DND-41 (cell line): ENCODE data around the gene SEMA3E.

Experiments used
- EZH2 ChIP-seq: IDR thresholded peaks from 3 replicates; pipeline ENCODE4 v1.6.1; 2012; ENCODE audit warnings: borderline replicate concordance, low read depth, mild to moderate bottlenecking, moderate library complexity, low read length, inconsistent platforms; ENCODE audit not compliant: severe bottlenecking
- TF ChIP-seq, protein P1 (sequence below): IDR thresholded peaks from 2 replicates; pipeline ENCODE4 v1.5.1; 2012; ENCODE audit warnings: borderline replicate concordance, low read length, moderate library complexity, mild to moderate bottlenecking; ENCODE audit not compliant: poor library complexity, severe bottlenecking; ENCODE audit errors: extremely low read depth

DNA sequence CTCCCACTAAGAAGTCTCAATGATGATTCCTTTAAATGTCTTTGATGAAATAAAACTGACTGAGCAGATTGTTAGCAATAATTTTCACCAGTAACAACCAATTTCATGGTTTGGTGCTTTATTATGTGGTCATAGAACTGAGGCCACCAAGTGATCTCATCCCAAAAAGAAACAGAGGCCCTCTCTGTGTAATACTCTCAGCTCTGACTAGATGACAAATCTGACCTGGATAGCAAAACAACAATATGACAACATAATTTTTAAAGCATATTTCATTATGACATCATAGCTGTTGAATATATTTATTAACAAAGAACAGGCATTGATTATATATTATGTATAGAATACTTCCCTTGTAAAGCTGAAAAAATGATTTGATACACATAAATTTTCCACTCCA is 5.9 kb downstream of the SEMA3E start:
- TF ChIP-seq, protein P1, sequence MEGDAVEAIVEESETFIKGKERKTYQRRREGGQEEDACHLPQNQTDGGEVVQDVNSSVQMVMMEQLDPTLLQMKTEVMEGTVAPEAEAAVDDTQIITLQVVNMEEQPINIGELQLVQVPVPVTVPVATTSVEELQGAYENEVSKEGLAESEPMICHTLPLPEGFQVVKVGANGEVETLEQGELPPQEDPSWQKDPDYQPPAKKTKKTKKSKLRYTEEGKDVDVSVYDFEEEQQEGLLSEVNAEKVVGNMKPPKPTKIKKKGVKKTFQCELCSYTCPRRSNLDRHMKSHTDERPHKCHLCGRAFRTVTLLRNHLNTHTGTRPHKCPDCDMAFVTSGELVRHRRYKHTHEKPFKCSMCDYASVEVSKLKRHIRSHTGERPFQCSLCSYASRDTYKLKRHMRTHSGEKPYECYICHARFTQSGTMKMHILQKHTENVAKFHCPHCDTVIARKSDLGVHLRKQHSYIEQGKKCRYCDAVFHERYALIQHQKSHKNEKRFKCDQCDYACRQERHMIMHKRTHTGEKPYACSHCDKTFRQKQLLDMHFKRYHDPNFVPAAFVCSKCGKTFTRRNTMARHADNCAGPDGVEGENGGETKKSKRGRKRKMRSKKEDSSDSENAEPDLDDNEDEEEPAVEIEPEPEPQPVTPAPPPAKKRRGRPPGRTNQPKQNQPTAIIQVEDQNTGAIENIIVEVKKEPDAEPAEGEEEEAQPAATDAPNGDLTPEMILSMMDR, result no peak
- no peak for TF ChIP-seq EZH2
